NB4 (cell line): ENCODE results near the gene PLS3.

Experiments used
- DNase-seq: peaks from one replicate; pipeline ENCODE4 v3.0.0; 2010; ENCODE audit warnings: low read depth
- H3K4me3 ChIP-seq: one replicate; pipeline ENCODE4 v1.5.1; 2011; ENCODE audit warnings: mild to moderate bottlenecking, low read depth, low read length, moderate library complexity
- MYC ChIP-seq: IDR thresholded peaks from 2 replicates; pipeline ENCODE4 v1.6.1; 2011; ENCODE audit warnings: low read depth, low read length
- POLR2A ChIP-seq: IDR thresholded peaks from 2 replicates; pipeline ENCODE4 v1.6.1; 2011; ENCODE audit warnings: mild to moderate bottlenecking; ENCODE audit not compliant: insufficient read length; ENCODE audit errors: extremely low read depth
- TF ChIP-seq, protein P1 (sequence below): IDR thresholded peaks from 2 replicates; pipeline ENCODE4 v1.6.1; 2011; ENCODE audit warnings: low read depth, low read length
- TF ChIP-seq, protein P2 (sequence below): IDR thresholded peaks from one replicate; pipeline ENCODE4 v1.5.1; 2012; ENCODE audit warnings: low read depth, low read length

PLS3 gene

DNA sequence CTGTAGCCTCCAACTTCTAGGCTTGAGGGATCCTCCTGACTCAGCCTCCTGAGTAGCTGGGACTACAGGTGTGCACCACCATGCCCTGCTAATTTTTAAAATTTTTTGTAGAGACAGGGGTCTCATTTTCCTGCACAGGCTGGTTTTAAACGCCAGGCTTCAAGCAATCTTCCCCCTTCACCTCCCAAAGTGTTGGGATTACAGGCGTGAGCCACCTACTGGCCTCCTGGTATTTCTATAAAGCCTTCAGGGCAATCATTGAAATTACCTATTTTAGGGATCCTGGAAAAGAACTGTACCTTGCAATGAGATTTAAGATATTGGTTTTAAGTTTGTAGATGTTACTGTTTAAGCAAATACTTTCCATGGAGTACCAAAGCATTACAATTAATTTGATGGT lies 13.5 kb upstream of the PLS3 start:
- DNase-seq = no peak
- H3K4me3 ChIP-seq = no peak overlapping the region
- no peak for TF ChIP-seq POLR2A
- TF ChIP-seq, protein P1, sequence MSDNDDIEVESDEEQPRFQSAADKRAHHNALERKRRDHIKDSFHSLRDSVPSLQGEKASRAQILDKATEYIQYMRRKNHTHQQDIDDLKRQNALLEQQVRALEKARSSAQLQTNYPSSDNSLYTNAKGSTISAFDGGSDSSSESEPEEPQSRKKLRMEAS = no peak
- TF ChIP-seq, protein P2, sequence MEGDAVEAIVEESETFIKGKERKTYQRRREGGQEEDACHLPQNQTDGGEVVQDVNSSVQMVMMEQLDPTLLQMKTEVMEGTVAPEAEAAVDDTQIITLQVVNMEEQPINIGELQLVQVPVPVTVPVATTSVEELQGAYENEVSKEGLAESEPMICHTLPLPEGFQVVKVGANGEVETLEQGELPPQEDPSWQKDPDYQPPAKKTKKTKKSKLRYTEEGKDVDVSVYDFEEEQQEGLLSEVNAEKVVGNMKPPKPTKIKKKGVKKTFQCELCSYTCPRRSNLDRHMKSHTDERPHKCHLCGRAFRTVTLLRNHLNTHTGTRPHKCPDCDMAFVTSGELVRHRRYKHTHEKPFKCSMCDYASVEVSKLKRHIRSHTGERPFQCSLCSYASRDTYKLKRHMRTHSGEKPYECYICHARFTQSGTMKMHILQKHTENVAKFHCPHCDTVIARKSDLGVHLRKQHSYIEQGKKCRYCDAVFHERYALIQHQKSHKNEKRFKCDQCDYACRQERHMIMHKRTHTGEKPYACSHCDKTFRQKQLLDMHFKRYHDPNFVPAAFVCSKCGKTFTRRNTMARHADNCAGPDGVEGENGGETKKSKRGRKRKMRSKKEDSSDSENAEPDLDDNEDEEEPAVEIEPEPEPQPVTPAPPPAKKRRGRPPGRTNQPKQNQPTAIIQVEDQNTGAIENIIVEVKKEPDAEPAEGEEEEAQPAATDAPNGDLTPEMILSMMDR = no peak

DNA sequence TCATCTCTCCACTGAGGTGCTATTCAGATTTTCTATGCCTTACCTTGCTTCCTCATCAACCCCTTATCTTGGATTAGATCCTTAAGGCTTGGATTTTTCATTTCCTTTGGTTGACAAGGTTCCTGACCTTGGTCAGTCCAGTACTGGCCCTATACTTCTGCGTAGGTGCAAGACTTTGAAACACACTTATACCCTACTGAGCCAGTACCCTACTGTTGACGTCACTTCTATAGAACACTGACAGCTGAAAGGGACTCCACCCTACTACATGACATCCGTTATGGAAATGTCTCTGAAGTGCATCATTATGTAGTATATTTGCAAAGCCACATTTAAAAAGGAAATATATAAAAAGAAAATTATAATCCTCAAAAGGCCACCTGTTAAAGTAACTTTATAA lies 12.0 kb upstream of the PLS3 start:
- DNase-seq = no peak

DNA sequence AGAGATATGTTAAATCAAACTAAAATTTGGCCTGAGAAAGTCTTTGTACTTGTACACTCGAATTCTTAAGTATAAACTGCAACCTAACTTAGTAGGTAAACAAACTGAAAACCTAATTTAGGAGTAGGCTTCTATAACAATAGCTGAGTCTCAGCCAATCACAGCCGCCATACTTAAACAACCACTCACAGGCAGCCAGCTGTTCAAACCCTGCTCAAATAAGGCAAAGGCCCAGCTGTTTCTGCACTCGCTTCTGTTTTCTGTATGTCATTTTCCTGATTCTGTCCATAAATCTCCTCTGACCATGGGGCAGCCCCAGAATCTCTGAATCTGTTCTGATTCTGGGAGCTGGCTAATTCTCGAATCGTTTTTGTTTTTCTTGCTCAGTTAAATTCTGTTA lies 7.8 kb upstream of the PLS3 start:
- DNase-seq = no peak
- TF ChIP-seq, protein P2 = no peak
- TF ChIP-seq POLR2A (no peak), MYC (no peak)
- TF ChIP-seq, protein P1 = no peak
- no peak overlapping the region for H3K4me3 ChIP-seq

More for the DNA sequence above, 12.0 kb upstream of the PLS3 start:
- no peak overlapping the region for H3K4me3 ChIP-seq
- no peak for TF ChIP-seq POLR2A
- no peak for TF ChIP-seq MYC
- TF ChIP-seq, protein P2 = no peak
- TF ChIP-seq, protein P1 = no peak

DNA sequence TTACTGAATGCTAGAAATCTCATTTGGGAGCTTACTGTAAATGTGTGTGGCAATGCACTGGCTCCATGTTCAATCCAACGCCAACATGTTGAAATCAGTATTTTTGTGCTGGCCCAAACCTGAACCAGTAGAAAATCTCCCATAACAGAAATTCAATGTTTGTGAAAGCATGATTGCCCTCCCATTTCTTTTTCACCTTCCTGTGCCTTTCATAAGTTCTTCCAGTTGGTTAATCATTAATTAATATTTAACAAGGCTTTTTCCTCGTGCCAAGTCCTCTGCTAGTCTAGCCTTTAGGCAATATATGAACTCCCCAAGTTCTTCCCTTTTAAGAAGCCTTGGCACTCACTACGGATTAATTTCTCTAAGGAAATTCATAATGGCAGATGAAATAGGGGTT lies 1.3 kb upstream of the PLS3 start:
- H3K4me3 ChIP-seq = no peak overlapping the region
- no peak for DNase-seq
- no peak for TF ChIP-seq MYC
- TF ChIP-seq POLR2A = no peak
- TF ChIP-seq, protein P2 = no peak
- TF ChIP-seq, protein P1 = no peak

DNA sequence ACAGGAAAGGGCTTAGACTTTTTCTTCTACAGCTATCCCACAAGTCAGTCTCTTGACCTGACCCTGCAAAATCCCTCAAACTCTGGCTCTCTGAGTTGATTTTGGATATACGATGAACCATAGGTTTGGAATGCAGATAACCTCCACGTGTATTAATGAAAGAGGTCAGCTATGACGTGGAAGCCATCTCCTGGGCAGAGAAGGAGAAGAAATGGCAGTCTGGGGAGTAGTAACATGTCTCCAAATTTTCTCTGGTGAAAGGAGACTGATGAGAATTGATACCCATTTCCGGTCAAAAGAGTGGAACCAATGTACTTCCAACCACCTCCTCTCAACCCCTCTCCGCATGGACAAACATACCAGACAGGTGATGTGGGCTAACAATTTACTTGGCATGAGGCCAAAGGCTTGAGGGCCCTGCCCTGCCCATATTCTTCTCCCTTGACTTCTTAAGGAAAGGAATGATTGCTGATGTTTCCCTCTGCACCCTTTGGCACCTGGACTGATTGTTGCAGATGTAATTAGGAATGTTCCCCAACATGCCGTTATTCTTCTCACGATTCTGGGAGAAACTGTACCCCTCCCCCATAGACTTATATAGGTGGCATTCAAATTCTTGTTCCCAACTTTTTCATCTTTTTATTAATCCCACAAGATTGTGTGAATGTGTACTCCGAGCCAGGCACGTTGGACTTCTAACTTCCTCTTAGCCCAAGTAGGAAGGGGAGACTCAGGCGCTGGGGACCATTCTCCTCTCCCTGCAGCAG lies 580 bp upstream of the PLS3 start:
- TF ChIP-seq, protein P2 = no peak
- TF ChIP-seq MYC (no peak), POLR2A (no peak)
- TF ChIP-seq, protein P1 = no peak
- no peak overlapping the region for H3K4me3 ChIP-seq
- no peak for DNase-seq
